Retinal pigment epithelial cell (primary cell): ENCODE data around the gene LAYN.

ENCODE experiments used
- DNase-seq: peaks from one replicate; pipeline ENCODE4 v3.0.0-alpha.2; 2010; ENCODE audit warnings: low read depth
- H3K4me3 ChIP-seq: 2 replicates; pipeline ENCODE4 v1.5.1; 2011; ENCODE audit warnings: mild to moderate bottlenecking, low read length, control low read depth, moderate library complexity
- CTCF ChIP-seq: conservative IDR thresholded peaks from 2 replicates; pipeline ENCODE4 v1.5.1; 2011; ENCODE audit warnings: low read depth, low read length, control low read depth, inconsistent platforms

LAYN gene, protein sequence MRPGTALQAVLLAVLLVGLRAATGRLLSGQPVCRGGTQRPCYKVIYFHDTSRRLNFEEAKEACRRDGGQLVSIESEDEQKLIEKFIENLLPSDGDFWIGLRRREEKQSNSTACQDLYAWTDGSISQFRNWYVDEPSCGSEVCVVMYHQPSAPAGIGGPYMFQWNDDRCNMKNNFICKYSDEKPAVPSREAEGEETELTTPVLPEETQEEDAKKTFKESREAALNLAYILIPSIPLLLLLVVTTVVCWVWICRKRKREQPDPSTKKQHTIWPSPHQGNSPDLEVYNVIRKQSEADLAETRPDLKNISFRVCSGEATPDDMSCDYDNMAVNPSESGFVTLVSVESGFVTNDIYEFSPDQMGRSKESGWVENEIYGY

GRCh38 chr11:111540114-111540936, at the start of gene LAYN:
LAYN (plus strand) TSS chr11:111540720; CDS start chr11:111540844, 124 bp downstream.
- DNase-seq: no peak
- no peak for TF ChIP-seq CTCF
- peak within 1 kb of the TSS; percentile 71 for H3K4me3 ChIP-seq

- no peak for DNase-seq
- TF ChIP-seq CTCF: no peak
- no peak overlapping the region for H3K4me3 ChIP-seq
These were observed 46.5 kb upstream of the LAYN start for GRCh38 chr11:111494040-111494439.

GRCh38 chr11:111499483-111499882, 41.0 kb upstream of the LAYN start:
- no peak overlapping the region for H3K4me3 ChIP-seq
- TF ChIP-seq CTCF: no peak
- DNase-seq: no peak

GRCh38 chr11:111500481-111500880, 40.0 kb upstream of the LAYN start:
- DNase-seq: no peak
- TF ChIP-seq CTCF: no peak
- no peak overlapping the region for H3K4me3 ChIP-seq

DNA sequence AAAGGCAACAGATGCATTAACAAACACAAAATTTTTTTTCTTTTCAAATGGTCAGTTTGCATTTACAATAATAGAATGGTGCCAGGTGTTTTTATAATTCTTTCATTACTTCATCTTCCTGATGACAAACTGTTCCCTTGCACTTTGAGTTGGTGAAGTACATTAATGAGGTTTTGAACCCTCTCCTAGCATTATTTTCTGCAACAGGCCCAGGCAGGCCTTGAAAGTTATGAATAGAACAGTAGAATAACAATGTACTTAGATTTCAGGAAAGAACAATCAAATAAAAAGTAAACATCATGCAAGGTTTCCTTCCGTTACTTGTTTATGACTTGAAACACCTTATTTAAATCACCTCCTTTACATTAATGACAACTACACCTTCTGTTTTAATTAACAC, 37.9 kb upstream of the LAYN start:
- no peak overlapping the region for H3K4me3 ChIP-seq
- TF ChIP-seq CTCF: no peak
- DNase-seq: no peak

DNA sequence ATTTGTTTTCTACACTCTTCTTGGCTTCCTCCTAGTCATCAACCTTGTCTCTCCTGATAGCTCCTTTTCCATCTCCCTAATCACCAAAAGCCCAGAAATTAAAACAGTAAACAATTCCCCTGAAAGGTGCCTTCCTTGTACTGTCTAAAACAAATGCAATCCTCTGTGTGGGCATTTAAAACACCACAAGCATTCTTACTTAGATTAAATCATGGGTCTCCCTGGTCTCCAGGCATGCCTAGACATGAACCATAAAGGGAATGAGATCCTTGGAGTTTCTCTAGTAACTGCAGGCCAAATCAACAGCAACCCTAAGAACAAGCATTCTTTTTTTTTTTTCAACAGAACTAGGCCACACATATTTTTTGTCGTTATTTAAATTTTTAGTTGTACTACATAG, 30.2 kb upstream of the LAYN start:
- no peak for TF ChIP-seq CTCF
- H3K4me3 ChIP-seq: no peak overlapping the region
- DNase-seq: no peak
